SIG-M5 (cell line): Measurements from ENCODE around the gene CA4.
"Not testable (repeated sequence)": the region's sequence is repeated elsewhere in the genome, so short reads cannot be mapped to it uniquely, and the experiment has no call there.

Experiments used
- DNase-seq: peaks from one replicate; lab custom pipeline; 2025; lab: John Stamatoyannopoulos, UW

CA4 gene

DNA sequence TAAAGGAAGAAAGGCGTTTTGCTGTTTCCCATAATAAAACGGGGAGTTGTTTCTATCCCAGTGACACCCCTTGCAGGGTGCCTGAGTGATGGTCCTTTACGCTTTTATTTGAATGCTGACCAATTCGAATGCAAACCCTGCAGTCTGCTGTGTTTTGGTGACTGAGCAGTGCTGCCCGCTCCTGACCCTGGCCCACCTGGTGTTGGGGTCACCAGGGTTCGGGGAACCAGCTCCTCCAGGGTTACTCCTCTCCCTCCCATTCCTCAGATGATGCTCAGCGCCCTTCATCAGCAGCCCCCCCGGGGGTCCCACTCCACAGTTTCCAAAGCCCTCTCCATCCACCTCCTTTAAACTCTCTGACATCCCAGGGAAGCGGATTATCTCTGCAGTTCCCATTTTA, 6.0 kb downstream of the CA4 start:
- DNase-seq: no peak

DNA sequence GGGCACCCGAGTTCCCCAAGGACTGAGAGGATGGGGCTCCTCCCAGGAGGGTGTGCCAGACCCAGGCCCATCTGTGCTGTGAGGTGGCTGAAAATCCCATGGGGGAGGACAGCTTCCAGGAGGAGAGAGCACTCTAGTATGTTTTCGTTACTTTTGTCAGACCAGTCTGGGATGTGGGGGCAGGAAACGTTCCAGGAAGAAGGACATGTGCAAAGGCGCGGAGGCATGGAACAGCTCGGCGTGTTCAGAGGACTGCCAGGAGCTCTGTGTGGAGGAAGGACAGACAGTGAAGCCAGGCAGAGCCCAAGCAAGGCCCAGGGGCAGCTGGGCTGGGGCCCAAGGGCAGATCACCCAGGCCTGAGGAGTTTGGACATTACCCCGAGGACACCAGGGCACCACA, 7.0 kb downstream of the CA4 start:
- no peak for DNase-seq

DNA sequence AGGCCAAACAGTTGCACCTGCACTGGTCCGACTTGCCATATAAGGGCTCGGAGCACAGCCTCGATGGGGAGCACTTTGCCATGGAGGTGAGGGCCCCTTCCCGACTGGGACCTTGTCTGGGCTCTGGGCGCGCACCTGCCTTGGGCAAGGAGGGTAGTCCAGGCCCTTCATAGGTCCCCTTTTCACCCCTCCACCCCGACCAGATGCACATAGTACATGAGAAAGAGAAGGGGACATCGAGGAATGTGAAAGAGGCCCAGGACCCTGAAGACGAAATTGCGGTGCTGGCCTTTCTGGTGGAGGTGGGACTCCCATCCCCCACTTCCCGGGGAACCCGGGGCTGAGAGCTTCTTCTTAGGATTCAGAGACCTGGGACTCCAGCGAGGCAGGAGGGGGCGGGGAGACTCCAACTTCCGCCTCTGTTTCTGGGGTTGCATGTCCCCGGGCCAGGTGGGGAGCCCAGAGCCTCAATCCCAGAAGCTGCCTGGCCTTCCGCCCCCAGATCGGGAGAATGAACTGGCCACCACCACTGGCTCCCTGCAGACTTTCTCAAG, 7.8 kb downstream of the CA4 start:
- no peak for DNase-seq

- no peak for DNase-seq
Measured at GRCh38 chr17:60158751-60159478, 9.1 kb downstream of the CA4 start.

DNA sequence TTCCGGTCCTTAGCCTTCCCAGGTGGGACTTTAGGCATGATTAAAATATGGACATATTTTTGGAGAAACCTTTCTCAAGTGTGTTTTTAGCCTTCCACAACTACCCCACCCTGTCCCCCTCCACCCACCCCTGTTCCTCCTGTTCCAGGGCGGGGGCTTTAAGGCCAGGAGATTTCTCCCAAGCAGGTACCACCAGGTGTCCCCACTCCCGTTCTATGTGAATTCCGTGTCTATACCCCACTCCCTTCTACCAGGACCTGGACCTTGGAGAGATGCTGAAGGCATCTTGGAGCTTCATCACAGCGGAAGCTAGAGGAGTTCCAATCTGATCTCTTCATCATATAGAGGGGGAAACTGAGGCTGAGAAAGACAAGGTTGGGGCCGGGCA, 9.7 kb downstream of the CA4 start:
- DNase-seq: no peak

GRCh38 chr17:60160829-60161501, 11.2 kb downstream of the CA4 start:
- no peak for DNase-seq

- no peak for DNase-seq
Measured at GRCh38 chr17:60161598-60162330, 12.0 kb downstream of the CA4 start.

DNA sequence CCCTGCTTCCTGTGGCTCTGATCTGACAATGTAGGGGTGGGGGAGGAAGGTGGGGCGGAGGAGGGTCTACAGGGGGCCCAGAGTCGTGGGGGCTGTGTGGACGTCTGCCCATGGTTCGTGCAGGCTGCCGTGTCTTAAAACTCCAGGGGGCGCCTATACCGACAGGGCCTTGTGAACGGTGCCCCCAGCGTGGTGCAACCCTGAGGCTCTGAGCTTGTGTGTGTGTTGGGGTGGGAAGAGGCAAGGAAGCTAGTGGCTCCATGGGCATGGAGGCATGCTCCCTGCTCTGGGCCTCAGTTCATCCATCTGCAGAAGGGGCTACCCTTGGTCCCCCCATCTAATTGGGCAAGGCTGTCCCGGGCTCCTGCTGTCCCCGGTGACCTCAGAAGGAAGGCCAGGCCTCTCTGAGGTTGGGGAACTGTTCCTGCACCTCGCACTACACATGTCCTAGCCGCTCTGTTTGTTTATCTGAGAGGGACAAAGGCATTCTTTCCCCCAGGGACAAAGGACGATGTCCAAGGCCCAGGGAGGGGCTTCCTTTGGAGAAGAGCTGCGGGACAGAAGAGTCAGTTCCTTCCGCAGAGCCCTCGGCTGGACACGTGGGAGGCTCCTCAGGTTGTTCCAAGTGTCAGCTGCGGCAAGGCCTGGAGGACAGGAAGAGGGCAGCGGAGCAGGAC, 13.5 kb downstream of the CA4 start:
- DNase-seq: no peak

- no peak for DNase-seq
Measured at GRCh38 chr17:60164164-60164563, 14.4 kb downstream of the CA4 start.

GRCh38 chr17:60164697-60165096, 14.9 kb downstream of the CA4 start:
- no peak for DNase-seq

DNA sequence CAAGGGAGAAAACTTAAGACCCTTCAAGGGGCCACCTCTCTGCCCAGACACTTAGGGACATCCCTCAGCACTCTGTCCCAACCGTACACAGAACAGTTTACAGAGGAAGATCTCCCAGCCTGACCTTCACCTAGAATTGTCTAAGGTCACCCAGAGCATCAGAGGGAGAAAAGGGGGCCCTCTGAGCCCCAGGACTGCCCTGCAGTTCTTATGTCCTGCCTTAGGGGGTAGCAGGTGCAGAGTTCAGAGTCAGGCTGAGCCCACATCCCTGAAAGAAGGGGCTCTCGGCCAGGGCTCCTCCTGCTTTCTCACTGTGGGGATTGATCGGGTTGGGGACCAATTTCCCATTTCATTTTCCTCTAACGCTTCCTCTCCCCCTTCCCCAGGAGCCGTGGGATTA, 15.4 kb downstream of the CA4 start:
- DNase-seq: no peak

- DNase-seq: no peak
Measured at GRCh38 chr17:60165971-60166370, 16.2 kb downstream of the CA4 start.

- DNase-seq: no peak
Measured at GRCh38 chr17:60167065-60167741, 17.4 kb downstream of the CA4 start.

DNA sequence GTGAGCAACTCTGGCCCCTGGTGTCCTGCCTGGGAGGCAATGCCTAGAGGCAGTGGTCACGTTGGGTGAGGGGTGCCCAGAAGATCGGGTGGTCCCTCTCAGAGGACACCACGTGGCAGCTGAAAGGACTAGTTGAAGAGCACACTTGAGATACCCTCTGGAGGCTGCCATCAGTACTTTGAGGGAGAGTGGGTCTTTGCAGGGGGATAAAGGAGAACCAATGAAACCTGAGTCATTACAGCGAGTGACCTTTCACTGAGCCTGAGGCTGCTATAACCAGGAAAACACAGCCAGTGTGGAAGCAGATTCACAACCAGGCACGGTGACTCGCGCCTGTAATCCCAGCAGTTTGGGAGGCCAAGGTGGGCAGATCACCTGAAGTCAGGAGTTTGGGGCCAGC, 18.9 kb downstream of the CA4 start:
- DNase-seq: no peak

DNA sequence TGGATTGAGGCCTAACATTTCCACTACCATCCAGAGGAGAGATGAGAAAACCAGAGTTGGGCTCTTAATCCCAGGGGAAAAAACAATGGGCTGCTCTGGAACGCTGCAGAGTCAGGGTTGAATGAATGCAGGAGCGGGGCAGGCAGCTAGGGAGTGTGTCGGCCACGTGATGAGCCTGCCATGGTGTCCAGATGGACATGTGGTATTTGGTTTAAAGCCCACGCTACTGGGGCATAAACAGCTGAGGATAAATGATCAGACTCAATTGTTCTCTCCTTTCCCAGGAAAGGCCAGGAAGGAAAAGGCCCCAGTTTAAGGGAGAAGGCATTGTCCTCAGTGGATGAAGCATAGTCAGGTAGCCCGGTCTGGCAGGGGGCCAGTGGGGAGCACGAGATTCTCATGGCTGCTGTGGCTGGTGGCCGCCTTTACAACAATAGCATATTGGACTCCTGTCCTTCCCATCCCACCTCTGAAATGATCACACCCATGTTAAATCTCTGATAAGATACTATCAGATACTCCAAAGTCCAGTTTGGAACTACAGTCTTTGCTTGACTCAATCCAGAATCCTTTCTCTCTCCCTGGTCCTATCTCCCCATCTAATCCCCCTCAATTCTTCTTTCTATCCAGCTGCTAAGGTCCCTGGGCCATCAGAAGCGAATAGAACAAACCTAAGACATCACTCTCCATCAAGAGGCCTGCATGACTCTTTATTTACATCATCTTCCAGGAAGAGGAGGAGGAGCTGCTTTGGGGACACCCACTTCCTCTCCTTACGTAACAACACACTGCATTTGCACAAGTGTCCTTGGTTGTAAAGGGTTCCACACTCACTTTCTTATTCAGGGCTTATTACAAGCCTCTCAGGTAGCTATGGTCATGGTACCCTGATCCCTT, 20.4 kb downstream of the CA4 start:
- peak; percentile 43 for DNase-seq

DNA sequence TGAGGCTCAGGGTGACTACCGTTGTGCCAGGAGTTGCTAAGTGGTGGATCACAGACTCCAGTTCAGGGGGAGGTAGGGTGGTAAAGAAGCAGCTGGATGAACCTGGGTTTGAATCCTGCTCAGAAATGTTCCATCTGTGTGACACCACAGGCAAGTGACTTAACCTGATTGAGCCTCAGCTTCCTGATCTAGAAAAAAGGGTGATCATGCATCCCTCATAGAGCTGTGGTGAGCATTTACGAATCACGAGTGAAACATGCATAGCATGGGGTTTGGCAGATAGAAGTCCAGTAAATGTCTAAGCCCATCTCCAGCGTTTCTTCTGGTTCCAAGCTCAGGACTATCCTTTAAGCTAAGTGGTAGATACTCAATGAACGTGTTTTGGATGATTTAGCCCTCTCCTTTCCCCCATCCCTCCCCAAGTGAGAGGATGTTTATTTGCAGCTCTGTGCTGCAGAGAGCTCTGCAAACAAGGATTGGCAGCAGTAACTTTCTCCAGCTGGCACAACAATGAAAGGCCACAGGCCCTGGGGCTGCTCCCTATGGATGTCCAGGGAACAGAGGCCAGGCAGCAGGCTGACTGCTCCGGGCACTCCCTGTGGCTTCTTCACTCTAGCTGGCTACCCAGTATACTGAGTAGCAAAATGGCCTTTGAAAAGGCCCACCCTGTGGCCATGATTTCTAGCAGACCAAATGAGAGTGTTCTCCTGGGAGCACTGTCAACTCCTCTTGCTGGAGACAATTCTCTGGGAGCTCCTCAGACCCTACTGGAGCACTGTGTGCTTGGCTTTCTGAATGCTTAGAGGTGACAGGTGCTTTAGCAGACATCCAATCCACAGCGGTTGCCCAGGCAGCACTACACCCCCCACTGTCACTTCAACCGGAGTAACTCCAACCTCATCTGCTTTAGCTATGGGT, 21.3 kb downstream of the CA4 start:
- no peak for DNase-seq

DNA sequence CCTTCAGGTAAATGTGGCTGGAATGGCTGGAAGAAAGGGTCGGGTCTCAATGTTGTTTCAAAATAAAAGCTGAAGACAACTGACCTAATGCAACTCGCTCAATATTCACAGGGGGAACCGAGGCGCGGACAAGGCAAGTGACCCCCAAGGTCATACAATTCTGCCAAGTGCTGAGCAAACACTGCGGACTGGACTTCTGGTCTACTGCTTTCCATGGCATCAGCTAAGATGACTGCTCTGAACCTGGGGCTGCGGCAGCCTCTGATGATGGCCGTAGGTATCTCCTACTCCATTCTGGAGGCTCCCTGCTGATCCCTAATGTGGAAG, 21.9 kb downstream of the CA4 start:
- DNase-seq: no peak

- DNase-seq: no peak
Measured at GRCh38 chr17:60173304-60173819, 23.6 kb downstream of the CA4 start.

- no peak for DNase-seq
Measured at GRCh38 chr17:60174035-60174434, 24.3 kb downstream of the CA4 start.

- not testable (repeated sequence) for DNase-seq
Measured at GRCh38 chr17:60174767-60175166, 25.0 kb downstream of the CA4 start.
